Nephron (organoid): Measurements from ENCODE around the gene CCSER1.

Experiments
- H3K27ac Mint-ChIP-seq, 3 experiments: 2 replicates each; pipeline ENCODE4 v1.8.0; 2020; ENCODE audit warnings: mixed read lengths in 3 of 3, mild to moderate bottlenecking in 2 of 3, moderate library complexity in 1 of 3
- H3K27me3 Mint-ChIP-seq: 2 replicates; pipeline ENCODE4 v1.8.0; 2021; ENCODE audit warnings: low read depth, mild to moderate bottlenecking, moderate library complexity, mixed read lengths
- H3K36me3 Mint-ChIP-seq: 2 replicates; pipeline ENCODE4 v1.8.0; 2020; ENCODE audit warnings: low read depth, mixed read lengths
- H3K4me1 Mint-ChIP-seq: 2 replicates; pipeline ENCODE4 v1.8.0; 2020; ENCODE audit warnings: mixed read lengths
- H3K4me3 Mint-ChIP-seq, 3 experiments: 2 replicates each; pipeline ENCODE4 v1.8.0; 2020; ENCODE audit warnings: mild to moderate bottlenecking in 3 of 3, mixed read lengths in 3 of 3, moderate library complexity in 2 of 3
- H3K9me3 Mint-ChIP-seq: 2 replicates; pipeline ENCODE4 v1.8.0; 2020; ENCODE audit warnings: mixed read lengths
- CTCF ChIP-seq, 3 experiments: fragments of 200-600 bp; sonication (generic); IDR thresholded peaks; one replicate each; pipeline ENCODE4 v1.5.0; 2021; ENCODE audit warnings: antibody characterized with exemption in 3 of 3; ENCODE audit not compliant: unreplicated experiment in 3 of 3

The CCSER1 gene

GRCh38 chr4:91220315-91220714 lies 1093.1 kb downstream of the CCSER1 start:
- H3K4me1 Mint-ChIP-seq = peaks cover 5% of the 10 kb centered on the region
- no peak overlapping the region for H3K27ac Mint-ChIP-seq
- H3K36me3 Mint-ChIP-seq = no peaks in the 10 kb centered on the region
- no peaks in the 10 kb centered on the region for H3K9me3 Mint-ChIP-seq
- TF ChIP-seq CTCF (IDR thresholded peaks at IDR 0.05; ENCODE audit: unreplicated experiment in 3 of 3) = no peak
- H3K4me3 Mint-ChIP-seq = no peak overlapping the region
- H3K27me3 Mint-ChIP-seq = no peaks in the 10 kb centered on the region

- Mint-ChIP-seq H3K27ac (no peak overlapping the region), H3K36me3 (no peaks in the 10 kb centered on the region), H3K4me1 (peaks cover 5% of the 10 kb centered on the region), H3K4me3 (no peak overlapping the region), H3K9me3 (no peaks in the 10 kb centered on the region), H3K27me3 (no peaks in the 10 kb centered on the region)
- no peak for TF ChIP-seq CTCF (IDR thresholded peaks at IDR 0.05; ENCODE audit: unreplicated experiment in 3 of 3)
These were observed 1094.8 kb downstream of the CCSER1 start for GRCh38 chr4:91222014-91222413.

- Mint-ChIP-seq H3K27ac (no peak overlapping the region), H3K36me3 (no peaks in the 10 kb centered on the region), H3K27me3 (no peaks in the 10 kb centered on the region), H3K4me1 (no peaks in the 10 kb centered on the region), H3K9me3 (no peaks in the 10 kb centered on the region), H3K4me3 (no peak overlapping the region)
- TF ChIP-seq CTCF (IDR thresholded peaks at IDR 0.05; ENCODE audit: unreplicated experiment in 3 of 3) = no peak
These were observed 1099.7 kb downstream of the CCSER1 start for GRCh38 chr4:91226867-91227266.

GRCh38 chr4:91228659-91229058 lies 1101.5 kb downstream of the CCSER1 start:
- no peak overlapping the region for H3K4me3 Mint-ChIP-seq
- H3K27ac Mint-ChIP-seq = no peak overlapping the region
- H3K4me1 Mint-ChIP-seq = no peaks in the 10 kb centered on the region
- no peak for TF ChIP-seq CTCF (IDR thresholded peaks at IDR 0.05; ENCODE audit: unreplicated experiment in 3 of 3)
- no peaks in the 10 kb centered on the region for H3K36me3 Mint-ChIP-seq
- no peaks in the 10 kb centered on the region for H3K9me3 Mint-ChIP-seq
- no peaks in the 10 kb centered on the region for H3K27me3 Mint-ChIP-seq

- Mint-ChIP-seq H3K27ac (no peak overlapping the region), H3K27me3 (no peaks in the 10 kb centered on the region), H3K36me3 (no peaks in the 10 kb centered on the region), H3K9me3 (no peaks in the 10 kb centered on the region), H3K4me3 (no peak overlapping the region), H3K4me1 (no peaks in the 10 kb centered on the region)
- no peak for TF ChIP-seq CTCF (IDR thresholded peaks at IDR 0.05; ENCODE audit: unreplicated experiment in 3 of 3)
These were observed 1106.0 kb downstream of the CCSER1 start for GRCh38 chr4:91233164-91233563.

GRCh38 chr4:91243132-91243531 lies 1115.9 kb downstream of the CCSER1 start:
- Mint-ChIP-seq H3K4me3 (no peak overlapping the region), H3K27ac (no peak overlapping the region), H3K9me3 (peaks cover 3% of the 10 kb centered on the region), H3K36me3 (no peaks in the 10 kb centered on the region), H3K4me1 (no peaks in the 10 kb centered on the region), H3K27me3 (peaks cover 3% of the 10 kb centered on the region)
- TF ChIP-seq CTCF (IDR thresholded peaks at IDR 0.05; ENCODE audit: unreplicated experiment in 3 of 3) = no peak
